HG03025 (cell line): ENCODE results near the gene UGT3A2.

Experiments
- ATAC-seq: cut with Tn5 transposase; IDR thresholded peaks from one replicate; pipeline ENCODE4 v1.9.1; 2021; ENCODE audit warnings: mild to moderate bottlenecking, moderate library complexity; ENCODE audit not compliant: unreplicated experiment, low FRiP score

Gene UGT3A2

DNA sequence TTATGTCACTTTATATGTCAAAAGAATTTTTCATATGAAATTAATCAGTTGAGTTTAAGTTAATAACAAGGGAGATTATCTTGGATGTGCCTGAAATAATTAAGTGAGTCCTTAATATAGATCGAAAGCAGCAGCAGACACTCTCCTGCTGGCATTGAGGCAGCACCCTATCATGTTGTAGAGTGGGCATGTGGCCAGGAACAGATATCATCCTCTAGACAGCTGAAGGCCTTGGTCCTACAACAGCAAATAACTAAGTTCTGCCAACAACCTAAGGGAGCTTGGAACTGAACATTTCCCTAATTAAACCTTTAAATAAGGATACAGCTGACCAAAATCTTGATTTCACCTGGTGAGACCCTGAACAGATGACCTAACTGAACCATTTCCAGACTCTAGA, 49.7 kb downstream of the UGT3A2 start:
- ATAC-seq: no peak

- ATAC-seq: no peak
Observed at GRCh38 chr5:36013182-36013581, 53.5 kb downstream of the UGT3A2 start.

GRCh38 chr5:36009698-36010097, 57.0 kb downstream of the UGT3A2 start:
- no peak for ATAC-seq

- ATAC-seq: no peak
Observed at GRCh38 chr5:36007366-36007765, 59.3 kb downstream of the UGT3A2 start.

DNA sequence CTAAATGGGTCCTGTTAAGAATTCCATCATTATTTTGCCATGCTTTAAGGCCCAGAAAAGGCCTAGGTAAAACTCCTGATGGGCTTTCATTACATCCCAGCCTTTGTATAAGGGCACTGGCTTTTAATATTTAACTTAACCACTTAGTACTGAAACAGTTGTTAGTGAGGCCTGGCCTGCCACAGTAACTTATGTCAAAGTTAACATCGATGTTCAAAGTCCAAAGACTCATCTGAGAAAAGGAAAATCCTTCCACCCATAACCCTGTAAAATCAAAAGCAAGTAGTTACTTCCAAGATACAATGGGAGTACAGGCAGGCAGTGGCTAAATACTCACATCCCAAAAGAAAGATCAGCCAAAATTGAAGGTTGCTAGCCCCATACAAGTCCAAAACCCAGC, 60.5 kb downstream of the UGT3A2 start:
- ATAC-seq: no peak

GRCh38 chr5:36001032-36001431, 65.7 kb downstream of the UGT3A2 start:
- no peak for ATAC-seq

DNA sequence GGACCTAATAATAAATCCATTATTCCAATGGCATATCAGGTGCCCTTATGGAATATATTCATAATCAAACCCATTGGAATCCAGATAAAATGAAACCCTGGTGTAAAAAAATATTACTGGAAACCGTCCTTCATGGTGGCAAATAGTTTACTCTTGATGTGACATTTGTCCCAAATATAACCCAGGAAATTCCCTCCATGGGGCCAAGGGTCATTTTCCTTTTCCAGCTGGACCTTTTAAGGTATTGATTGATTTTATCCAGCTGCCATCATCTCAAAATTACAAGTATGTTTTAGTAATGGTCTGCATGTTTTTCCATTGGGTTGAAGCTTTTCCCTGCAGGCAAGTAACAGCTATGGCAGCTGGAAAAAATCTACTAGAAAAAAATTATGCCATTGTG, 67.1 kb downstream of the UGT3A2 start:
- no peak for ATAC-seq

DNA sequence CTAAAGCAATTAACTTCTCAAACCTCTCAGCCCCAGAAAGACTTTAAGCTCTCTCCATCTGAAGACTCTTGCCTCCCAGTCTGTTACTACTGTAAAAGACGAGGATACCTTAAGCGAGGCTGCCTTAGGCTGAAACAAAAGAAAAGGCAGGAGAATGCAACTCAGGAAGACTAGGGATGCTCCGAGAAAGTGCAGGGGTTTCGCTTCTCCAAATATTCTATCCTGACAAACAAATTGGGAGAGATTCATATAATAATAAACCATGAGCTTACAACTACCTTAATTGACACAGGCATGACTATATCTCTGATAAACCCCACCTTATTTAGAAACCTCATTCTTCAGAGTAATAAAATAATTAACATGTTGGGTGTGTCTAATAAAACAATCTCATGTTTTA, 70.6 kb downstream of the UGT3A2 start:
- no peak for ATAC-seq

DNA sequence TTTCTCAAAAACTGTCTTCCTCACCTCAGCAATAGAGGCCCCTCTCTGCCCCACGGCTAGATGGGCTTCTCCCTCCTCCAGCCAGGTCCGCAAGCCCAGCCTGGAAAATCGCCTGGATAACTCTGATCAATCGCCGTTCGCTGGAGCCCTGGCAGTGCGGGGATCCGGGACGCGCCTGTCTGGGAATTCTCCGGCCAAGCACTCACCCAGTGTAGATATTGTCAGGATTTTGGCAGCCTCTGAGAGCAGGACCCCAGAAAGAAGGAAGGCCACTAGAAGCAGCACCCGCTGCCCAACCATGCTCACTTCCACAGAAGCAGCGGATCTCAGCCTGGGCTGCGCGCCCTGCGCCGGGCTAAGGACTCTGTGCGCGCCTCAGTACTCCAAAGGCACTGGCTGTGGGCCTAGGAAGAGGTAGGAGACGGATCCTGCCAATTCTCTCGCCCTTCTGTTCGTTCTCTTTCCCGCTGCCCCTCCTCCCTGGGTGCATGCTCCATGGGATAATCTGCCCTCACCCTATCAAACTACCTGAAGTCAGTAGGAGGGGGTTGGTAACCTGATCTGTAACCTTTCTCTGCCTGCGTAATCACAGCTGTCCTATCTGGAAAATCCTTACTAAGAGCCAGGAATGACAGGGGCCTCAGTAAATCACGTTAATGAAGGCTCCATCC, 75.6 kb downstream of the UGT3A2 start, which contains the start of gene UGT3A1:
UGT3A1 (minus strand) TSS at position 450 of the 671 bp plus-strand sequence; CDS start at position 300, 150 bp downstream.
- ATAC-seq: no peak

DNA sequence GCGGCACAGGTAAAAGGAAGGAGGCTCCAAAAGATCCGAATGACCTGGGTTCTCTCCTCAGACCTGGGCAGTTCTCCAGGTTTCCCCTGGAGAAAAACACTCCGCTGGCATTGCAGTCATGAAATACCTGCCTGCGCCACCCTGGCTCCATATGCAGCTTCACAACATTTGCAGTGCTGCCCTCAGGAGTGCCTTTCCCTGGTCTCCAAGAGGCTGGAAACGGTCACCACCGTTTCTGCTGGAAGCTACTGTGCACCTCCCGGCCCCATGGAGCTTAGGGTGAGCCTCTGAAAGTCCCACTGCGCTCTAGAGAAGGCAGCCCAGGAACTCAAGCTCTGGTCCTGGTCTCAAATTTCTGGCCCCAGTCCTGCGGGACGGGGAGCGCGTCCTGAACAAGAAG, 76.2 kb downstream of the UGT3A2 start:
- ATAC-seq: no peak

GRCh38 chr5:35988529-35988928, 78.2 kb downstream of the UGT3A2 start:
- no peak for ATAC-seq

- no peak for ATAC-seq
Observed at GRCh38 chr5:35987776-35988175, 78.9 kb downstream of the UGT3A2 start.
